Esophagus muscularis mucosa (tissue), 2 donors: ENCODE results near the gene AK5.

Experiments
- POLR2A ChIP-seq: fragments of 450-650 bp; IDR thresholded peaks from one replicate; pipeline ENCODE4 v1.6.1; 2017; ENCODE audit warnings: antibody characterized with exemption, moderate library complexity, mild to moderate bottlenecking, low read depth
- POLR2AphosphoS5 ChIP-seq, 2 donors: sonication (generic); formaldehyde crosslinking; IDR thresholded peaks; one replicate each; pipeline ENCODE4 v1.6.1; 2017; ENCODE audit warnings: antibody characterized with exemption in 2 of 2

GRCh38 chr1:77399250-77400086, 117.6 kb downstream of the AK5 start:
- TF ChIP-seq POLR2AphosphoS5 (IDR thresholded peaks at IDR 0.05) (no peak), POLR2A (no peak)
